Spleen (tissue), 11 donors: Measurements from ENCODE around the gene RNF133. TPM values are rescaled to one million over a fixed set of nuclear protein-coding genes. Genes with fewer than 3 reads are reported as not detected.

Experiments
- DNase-seq: peaks from one replicate; pipeline ENCODE4 v3.0.0-alpha.2; 2020
- H3K27ac ChIP-seq, 8 donors: fragments of 200-600 bp; sonication (generic) in 7 of 8; 1 replicate in 4 of 8; 2 replicates in 4 of 8; pipeline versions ENCODE4 v1.5.0 to v1.8.0; 2016 to 2021; ENCODE audit warnings: inconsistent platforms in 4 of 8, mild to moderate bottlenecking in 4 of 8, moderate library complexity in 1 of 8
- H3K27me3 ChIP-seq, 7 donors: fragments of 200-600 bp; sonication (generic) in 6 of 7; replicated peaks in 1 of 7; 1 replicate in 4 of 7; 2 replicates in 3 of 7; pipeline versions ENCODE4 v1.5.0 to v1.8.0; 2016 to 2021; ENCODE audit warnings: inconsistent platforms in 3 of 7, mild to moderate bottlenecking in 1 of 7
- H3K36me3 ChIP-seq, 6 donors: fragments of 200-600 bp; sonication (generic) in 5 of 6; 1 replicate in 4 of 6; 2 replicates in 2 of 6; pipeline versions ENCODE4 v1.5.0 to v1.8.0; 2016 to 2021; ENCODE audit warnings: inconsistent platforms in 2 of 6
- H3K4me1 ChIP-seq, 6 donors: fragments of 200-600 bp; sonication (generic) in 5 of 6; 1 replicate in 3 of 6; 2 replicates in 3 of 6; pipeline versions ENCODE4 v1.5.0 to v1.8.0; 2016 to 2021; ENCODE audit warnings: inconsistent platforms in 3 of 6
- H3K4me3 ChIP-seq, 8 donors: fragments of 200-600 bp; sonication (generic) in 7 of 8; 1 replicate in 4 of 8; 2 replicates in 4 of 8; pipeline versions ENCODE4 v1.5.0 to v1.8.0; 2016 to 2021; ENCODE audit warnings: inconsistent platforms in 4 of 8, mild to moderate bottlenecking in 4 of 8, moderate library complexity in 2 of 8
- H3K9me3 ChIP-seq, 8 donors: fragments of 200-600 bp; sonication (generic) in 7 of 8; 1 replicate in 4 of 8; 2 replicates in 4 of 8; pipeline versions ENCODE4 v1.5.0 to v1.8.0; 2016 to 2021; ENCODE audit warnings: inconsistent platforms in 4 of 8
- CTCF ChIP-seq, 11 experiments: fragments of 200-600 bp in 7 of 11; fragments of 450-650 bp in 4 of 11; sonication (generic) in 4 of 11; IDR thresholded peaks in 8 of 11; conservative IDR thresholded peaks in 3 of 11; 1 replicate in 7 of 11; 2 replicates in 4 of 11; pipeline versions ENCODE4 v1.4.0 to v1.8.0; 2016 to 2021; ENCODE audit warnings: antibody characterized with exemption in 11 of 11, inconsistent platforms in 4 of 11, mild to moderate bottlenecking in 1 of 11
- POLR2A ChIP-seq, 3 donors: fragments of 450-650 bp; IDR thresholded peaks; one replicate each; pipeline ENCODE4 v1.5.1; 2017; ENCODE audit warnings: antibody characterized with exemption in 3 of 3, mild to moderate bottlenecking in 1 of 3
- POLR2AphosphoS5 ChIP-seq, 3 donors: sonication (generic); formaldehyde crosslinking; IDR thresholded peaks; one replicate each; pipeline ENCODE4 v1.5.1; 2017; ENCODE audit warnings: antibody characterized with exemption in 3 of 3
- WGBS, 5 donors: extraction: QIAGEN DNeasy Blood & Tissue Kit in 3 of 5; methylation state at CpG; one replicate each; pipeline versions ENCODE4 v1.1.5 to v1.1.7; 2013 to 2018; 5-methylcytosine and 5-hydroxymethylcytosine counted together
- intact Hi-C: fragments of 100-400 bp; cut with DNase I; formaldehyde crosslinking; loops from one replicate; pipeline ENCODE4 v1.15.0; 2023; ENCODE audit warnings: low total_unique reads
- polyA plus RNA-seq, 3 donors: library from polyadenylated mRNA; stranded (reverse); fragments of 200-250 nt; gene quantifications; one replicate each; pipeline ENCODE4 v1.2.1, GENCODE V29; 2013
- small RNA-seq, 4 donors: library from RNA; depleted of rRNA; stranded (forward); fragments of <200 nt; gene quantifications; one replicate each; pipeline ENCODE3, GENCODE V24; 2016
- total RNA-seq, 7 donors: library from RNA; depleted of rRNA in 3 of 7; stranded (reverse); fragments of >200 nt in 3 of 7; fragmentation: NEBNext Ultra II Directional in 4 of 7; extraction: Animal tissue kit (Norgen Biotek cat#: 25700) in 4 of 7; gene quantifications; one replicate each; pipeline versions ENCODE4 v1.1.0 to v1.2.1, GENCODE V29; 2016 to 2021
- donor health status: healthy with polysubstance abuse.
- donor health status: DM: no; HTN: no; CAD: no; lungs with moderate emphysema.
- donor health status: DM: no; HTN: no; CAD: no.
- donor health status: Bipolar disorder and iron deficiency.
- donor health status: healthy.
- donor health status: DM: no; HTN: no; CAD: no.
- donor health status: DM: yes; HTN: yes; CAD: no.

The RNF133 gene
- total and polyA plus RNA-seq, 10 donors = 0.37 to 2.4 (median 1.2) TPM; not detected in 3

GRCh38 chr7:122651451-122651850 lies 47.5 kb downstream of the RNF133 start:
- no peak overlapping the region for H3K27ac ChIP-seq
- H3K27me3 ChIP-seq = no peaks in the 10 kb centered on the region
- H3K9me3 ChIP-seq = peaks cover 0 to 2% (median 0%) of the 10 kb centered on the region in 8 donors
- no peak overlapping the region for H3K4me3 ChIP-seq
- 65 to 82% (median 80%) methylated on average over 2 of the region's 2 CpGs for WGBS, 5 donors
- H3K4me1 ChIP-seq = no peaks in the 10 kb centered on the region
- TF ChIP-seq POLR2AphosphoS5 (IDR thresholded peaks at IDR 0.05) (no peak), POLR2A (IDR thresholded peaks at IDR 0.05) (no peak), CTCF (IDR thresholded peaks at IDR 0.05 in 8 of 11, conservative IDR thresholded peaks at IDR 0.05 in 3 of 11) (no peak)
- intact Hi-C loops = no loop called here
- H3K36me3 ChIP-seq = no peaks in the 10 kb centered on the region
- no peak for DNase-seq

Small RNA genes within 50 kb of the gene (small RNA-seq; reads per million reads assigned to genes)
- 0 reads per million in 4 donors for gene AC006463.1

Other genes starting within 250 kb of the RNF133 start
- gene RNF148, start 3.8 kb upstream of the RNF133 start, total RNA-seq = 1 to 10 TPM in 4 of 7 donors, under 1 TPM in 3; 0.37 to 2.2 (median 1.0) TPM
- gene RNF148, start 3.8 kb upstream of the RNF133 start, polyA plus RNA-seq = under 1 TPM in 1 of 3 donors, not detected in 2; 0.06 TPM
- gene CADPS2, start 187.3 kb upstream of the RNF133 start, total RNA-seq = 10 to 100 TPM in 6 of 7 donors, 1 to 10 TPM in 1; 8.9 to 19.3 (median 15.5) TPM
- gene CADPS2, start 187.3 kb upstream of the RNF133 start, polyA plus RNA-seq = 1 to 10 TPM; 2.4 to 5.1 (median 2.6) TPM